SKM-1 treated with dmso at 0.1 percent for 144 hours (cell line): ENCODE measurements around the gene DPH2.

Experiments
- DNase-seq: peaks from one replicate; lab custom pipeline; 2025; ENCODE audit not compliant: unreplicated experiment; lab: John Stamatoyannopoulos, UW

DPH2 gene

DNA sequence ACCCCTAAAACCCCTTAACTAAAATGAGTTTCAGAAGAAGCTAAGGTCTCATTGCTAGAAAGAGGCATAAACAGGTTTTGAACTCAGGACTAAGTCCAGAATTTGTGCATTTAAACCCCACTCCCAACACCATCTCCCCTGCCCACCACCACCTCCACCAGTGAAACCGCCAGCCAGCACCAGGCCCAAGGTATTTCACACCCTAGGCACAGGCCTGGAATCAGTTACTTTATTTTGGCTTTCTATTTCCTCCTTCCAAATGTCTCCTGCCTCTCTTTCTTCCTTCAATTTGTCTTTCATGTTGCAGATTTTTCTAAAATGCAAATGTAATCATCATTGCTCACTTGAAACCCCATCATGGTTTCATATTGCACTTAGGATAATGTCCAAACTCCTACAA lies 24.9 kb upstream of the DPH2 start:
- DNase-seq, result no peak

DNA sequence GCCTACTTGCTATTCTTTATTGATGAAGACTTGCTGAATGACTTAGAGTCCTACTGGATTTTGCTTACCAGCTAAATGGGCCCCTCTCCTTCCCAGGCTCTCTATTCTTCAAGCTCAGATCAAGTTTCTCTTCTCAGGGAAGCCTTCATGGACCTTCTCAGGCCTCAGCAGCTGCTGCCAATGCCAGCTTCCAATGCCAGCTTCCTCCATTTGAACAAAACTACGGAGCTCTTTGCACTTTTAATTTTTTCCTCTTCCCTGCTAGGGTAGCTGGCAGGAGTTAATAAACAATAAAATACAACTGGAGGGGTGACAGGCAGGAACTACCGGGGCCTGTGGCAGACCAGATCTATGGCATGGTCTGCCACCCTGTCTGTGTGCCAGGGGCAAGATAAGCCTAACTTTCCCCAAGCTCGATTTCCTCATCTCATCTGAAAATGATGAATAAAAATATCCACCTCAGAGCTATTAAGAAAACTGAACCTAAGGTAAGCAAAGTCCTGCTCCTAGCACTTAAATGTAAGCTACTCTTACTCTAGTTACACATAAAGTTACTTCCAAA lies 24.1 kb upstream of the DPH2 start:
- no peak for DNase-seq

DNA sequence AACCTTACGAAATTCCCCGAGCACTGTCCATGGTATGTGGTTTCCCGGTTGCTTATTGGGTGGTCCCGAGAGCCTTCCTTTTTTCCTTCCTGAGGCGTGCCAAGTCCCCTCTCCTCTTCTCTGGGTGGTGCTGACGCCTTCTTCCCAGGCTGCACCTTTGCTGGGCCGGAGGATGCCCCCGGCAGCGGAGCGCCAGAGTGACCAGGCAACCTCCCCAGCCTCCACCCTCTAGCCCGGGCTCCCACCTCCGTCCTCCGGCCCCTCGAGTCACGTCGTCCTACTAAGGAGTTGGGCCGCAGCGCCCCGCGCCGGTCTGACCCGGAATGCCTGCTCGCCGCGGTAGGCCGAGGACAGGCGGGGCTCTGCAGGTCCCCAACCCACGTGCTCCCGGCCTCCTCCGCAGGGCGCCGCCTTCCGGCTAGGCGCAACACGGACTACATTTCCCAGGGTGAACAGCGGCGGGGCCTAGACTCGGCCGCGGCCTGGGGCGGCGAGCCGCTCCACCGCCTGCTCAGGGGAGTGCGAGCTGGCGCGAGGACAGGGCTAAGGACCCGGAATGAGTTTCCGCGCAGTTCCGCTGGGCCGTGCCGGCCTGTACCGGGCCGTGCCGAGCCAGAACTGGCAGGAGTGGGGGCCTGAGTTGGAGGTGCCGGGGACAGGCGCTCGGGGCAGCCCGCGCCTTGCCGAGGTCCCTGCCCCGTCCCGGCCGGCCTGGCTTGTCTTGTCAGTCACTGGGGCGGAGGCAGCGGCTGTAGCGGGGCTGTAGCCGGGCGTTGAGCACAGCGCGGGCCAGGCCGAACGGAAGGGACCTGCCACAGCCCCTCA lies 23.4 kb upstream of the DPH2 start, which contains the start of gene IPO13:
IPO13 (plus strand) TSS at position 715 of the 825 bp plus-strand sequence. CDS start 651 bp downstream, outside the sequence.
- DNase-seq, result peak; percentile 93

DNA sequence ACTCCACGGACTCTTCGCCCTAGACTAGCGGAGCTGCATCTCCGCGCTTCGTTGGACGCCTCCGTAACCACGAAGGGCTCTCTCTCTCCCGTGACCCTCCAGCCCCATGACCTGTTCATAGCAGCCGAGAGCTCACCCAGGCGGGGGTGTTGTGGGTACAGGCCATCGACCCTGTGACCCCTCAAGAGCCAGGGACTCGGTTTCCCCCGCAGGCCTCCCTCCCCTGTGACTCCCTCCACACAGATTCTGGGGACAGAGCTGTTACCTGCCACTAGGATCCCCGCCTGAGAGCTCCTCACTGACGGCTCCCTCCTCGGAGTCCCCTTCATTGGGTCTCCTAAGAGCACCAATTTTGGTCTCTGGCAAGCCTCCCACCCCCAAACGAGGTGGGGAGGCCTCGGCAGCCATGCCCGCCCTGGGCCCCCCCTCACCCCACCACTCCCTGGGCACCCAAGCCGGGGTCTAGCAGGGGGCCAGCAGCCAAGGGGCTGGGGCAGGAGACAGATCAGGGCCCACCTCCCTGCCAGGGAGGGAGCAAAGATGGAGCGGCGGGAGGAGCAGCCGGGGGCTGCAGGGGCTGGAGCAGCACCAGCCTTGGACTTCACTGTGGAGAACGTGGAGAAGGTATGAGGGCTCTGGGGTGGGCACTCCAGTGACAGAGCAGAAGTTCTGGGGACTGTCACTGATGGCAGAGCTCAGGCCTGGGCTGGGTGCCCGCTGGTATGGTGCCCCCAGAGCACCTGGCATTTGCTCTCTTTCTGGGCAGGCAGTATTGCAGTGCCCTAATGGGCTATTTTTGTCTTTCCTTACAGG lies 22.5 kb upstream of the DPH2 start:
- no peak for DNase-seq

DNA sequence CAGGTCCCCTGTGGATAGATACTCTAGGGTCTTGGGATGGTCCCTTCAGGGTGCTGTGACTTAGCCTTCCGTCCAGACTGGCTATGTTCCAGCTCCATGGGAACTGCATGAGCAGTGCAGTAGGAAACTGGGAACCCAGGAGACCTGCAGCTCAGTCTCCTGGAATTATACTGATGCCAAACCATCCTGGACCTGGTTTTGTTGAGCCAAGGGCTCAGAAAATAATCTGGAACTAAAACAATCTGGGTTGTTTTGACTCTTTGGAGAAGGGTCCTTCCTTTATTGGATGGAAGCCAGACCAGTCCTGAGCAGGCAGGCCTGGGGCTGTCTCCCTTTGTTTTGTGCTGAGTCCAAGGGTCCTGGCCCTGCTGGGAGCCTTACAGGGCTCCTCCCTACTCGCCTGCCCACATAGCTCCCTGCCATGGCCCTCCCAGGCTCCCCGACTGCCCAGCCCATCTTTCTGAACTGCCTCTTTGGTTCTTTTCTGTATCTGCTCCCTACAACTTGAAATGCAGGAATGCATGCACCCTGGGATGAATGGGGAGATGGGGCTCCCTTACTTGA lies 21.9 kb upstream of the DPH2 start:
- DNase-seq, result no peak

DNA sequence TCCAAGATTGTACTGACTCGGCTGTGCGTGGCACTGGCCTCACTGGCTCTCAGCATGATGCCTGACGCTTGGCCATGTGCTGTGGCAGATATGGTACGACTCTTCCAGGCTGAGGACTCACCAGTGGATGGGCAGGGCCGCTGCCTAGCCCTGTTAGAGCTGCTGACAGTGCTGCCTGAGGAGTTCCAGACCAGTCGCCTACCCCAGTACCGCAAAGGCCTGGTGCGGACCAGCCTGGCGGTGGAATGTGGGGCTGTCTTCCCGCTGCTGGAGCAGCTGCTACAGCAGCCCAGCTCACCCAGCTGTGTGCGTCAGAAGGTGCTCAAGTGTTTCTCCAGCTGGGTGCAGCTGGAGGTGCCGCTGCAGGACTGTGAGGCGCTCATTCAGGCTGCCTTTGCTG lies 20.1 kb upstream of the DPH2 start:
- DNase-seq, result no peak

DNA sequence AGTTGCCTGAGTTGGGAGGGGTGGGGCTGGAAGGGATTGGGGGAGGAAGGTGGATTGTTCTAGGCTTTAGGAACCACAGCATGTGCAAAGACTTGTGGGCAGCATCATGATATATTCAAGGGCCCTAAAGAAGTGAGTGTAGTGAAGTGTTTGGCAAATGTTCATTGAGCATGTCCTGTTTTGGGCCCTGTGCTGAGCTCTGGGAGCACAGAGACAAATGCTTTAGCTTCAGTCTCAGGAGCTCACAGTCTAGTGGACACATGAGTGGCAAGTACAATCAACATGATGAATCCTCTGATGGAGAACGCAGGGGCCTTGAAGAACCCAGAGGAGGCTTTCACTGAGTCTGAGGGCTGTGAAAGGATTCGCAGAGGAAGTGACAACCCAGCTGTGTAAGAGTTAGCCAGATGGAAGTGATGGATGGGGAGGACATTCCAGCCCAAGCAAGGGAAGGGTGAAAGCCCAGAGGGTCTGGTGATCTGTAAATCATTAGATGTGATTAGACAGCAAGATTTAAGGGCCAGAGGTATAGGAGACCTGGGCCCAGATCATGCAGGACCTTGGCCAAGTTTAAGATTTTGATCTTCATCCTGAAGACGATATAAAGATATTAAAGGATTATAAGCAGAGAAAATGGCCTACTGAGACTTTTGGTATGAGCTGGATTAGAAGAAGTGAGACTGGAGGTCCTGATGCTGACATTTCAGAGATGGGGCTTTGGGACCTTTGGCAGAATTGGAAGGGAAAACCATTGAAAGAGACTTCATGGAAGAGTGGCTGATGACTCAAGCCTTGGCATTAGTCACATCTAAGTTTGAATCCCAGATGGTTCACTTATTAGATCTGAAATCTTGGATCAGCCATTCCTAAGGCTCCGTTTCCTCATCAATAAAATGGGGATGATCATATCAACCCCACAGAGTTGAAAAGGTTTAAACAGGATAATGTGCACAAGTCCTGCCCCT lies 18.5 kb upstream of the DPH2 start:
- no peak for DNase-seq

DNA sequence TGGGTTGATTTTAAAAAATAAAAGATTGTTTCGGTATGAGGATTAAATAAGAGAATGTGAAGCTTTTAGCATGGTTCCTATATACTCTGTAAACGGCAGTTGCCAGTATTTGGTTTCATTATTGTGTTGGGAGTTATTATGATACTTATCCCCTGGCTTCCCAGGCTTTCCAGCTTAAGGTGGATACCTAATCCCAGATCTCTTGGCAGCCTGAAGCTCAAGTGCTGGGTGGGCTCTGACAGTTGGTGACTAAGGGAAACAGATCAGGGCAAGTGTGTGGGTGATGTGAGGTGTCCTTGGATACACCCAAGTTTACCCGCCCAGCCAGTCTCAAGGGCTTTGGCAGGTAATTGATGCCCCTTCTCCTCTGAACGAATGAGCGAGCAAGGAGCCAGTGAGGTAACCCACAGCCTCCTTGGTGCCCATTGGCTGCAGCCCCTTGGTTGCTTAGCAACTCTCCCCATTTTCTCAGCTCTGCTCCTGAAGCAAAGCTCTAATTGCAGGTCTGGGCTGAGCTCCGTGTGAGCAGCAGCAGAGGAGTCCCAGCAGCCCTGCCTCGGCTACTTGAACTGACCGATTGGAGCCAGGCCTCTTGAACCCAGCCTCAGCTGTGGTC lies 17.0 kb upstream of the DPH2 start:
- DNase-seq, result no peak

DNA sequence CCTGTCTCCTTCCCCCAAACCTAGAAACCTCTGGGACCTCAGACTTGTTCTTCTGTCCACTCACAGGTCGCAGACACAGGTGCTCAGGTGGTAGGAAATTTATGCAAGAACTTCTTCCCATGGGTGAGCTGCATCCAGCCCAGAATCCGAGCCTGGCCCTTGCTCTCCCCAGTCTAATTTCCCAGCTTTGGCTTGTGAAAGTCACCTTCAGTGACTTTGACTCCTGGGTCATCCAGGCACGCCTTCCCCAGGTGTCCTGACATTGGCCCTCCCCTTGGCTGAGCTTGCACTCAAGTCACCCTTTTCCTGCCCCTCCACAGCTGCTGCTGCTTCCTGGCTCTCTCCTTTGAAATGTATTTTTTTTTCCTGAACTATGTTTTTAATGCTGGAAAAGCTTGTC lies 16.4 kb upstream of the DPH2 start:
- DNase-seq, result no peak

DNA sequence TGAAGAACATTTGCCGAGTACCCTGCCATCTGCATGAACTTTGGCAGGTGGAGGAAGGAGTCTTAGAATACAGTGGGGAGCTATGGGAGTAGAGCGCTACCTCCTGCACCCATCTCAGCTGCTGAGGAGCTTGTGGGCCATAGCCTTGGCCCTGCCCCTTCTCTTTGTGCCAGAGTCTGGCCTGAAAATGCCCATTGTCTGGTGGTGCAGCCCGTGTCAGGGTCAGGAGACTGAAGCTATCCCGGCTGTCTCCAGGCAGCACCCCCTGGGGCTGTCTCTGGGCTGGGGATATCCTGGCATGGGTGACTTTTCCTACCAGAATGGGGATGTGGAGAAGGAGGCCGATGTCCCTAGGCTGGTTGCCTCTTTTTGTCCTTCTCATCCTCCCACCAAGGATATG lies 15.8 kb upstream of the DPH2 start:
- no peak for DNase-seq

DNA sequence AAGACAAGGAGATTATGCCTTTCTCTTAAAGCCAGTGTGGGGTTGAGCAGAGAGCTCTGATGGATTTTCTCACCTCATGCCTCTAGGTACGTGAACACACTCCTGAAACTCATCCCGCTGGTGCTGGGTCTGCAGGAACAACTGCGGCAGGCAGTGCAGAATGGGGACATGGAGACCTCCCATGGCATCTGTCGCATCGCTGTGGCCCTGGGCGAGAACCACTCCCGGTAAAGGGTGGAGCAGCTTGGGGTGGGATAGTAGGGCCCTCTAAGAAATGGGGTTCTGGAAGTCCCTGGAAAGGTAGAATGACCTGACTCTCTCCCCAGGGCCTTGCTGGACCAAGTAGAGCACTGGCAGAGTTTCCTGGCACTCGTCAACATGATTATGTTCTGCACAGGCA lies 13.6 kb upstream of the DPH2 start:
- DNase-seq, result no peak

DNA sequence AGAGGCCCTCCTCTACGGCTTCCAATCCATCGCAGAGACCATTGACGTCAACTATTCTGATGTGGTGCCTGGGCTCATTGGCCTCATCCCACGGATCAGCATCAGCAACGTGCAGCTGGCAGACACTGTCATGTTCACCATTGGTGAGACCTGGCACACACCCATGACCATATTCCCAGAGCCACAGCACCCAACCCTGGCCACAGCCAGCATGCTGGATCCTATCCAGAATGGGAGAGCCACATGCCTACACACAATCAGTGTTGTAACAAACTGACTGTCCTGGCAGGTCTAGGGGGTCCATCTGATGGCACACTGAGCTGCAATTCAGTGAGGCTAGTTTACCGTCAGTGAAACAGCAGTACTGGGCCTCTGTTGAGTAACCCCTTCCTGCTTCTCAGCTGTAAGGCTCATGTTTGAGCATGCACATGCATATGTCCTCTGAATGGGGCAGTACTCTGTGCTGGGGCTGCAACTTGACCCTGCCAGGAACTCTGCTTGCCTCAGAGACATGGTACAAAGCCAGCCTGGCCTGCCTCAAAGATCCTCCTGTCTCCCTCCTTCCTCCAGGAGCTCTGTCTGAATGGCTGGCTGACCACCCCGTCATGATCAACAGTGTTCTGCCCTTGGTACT lies 12.3 kb upstream of the DPH2 start:
- no peak for DNase-seq

DNA sequence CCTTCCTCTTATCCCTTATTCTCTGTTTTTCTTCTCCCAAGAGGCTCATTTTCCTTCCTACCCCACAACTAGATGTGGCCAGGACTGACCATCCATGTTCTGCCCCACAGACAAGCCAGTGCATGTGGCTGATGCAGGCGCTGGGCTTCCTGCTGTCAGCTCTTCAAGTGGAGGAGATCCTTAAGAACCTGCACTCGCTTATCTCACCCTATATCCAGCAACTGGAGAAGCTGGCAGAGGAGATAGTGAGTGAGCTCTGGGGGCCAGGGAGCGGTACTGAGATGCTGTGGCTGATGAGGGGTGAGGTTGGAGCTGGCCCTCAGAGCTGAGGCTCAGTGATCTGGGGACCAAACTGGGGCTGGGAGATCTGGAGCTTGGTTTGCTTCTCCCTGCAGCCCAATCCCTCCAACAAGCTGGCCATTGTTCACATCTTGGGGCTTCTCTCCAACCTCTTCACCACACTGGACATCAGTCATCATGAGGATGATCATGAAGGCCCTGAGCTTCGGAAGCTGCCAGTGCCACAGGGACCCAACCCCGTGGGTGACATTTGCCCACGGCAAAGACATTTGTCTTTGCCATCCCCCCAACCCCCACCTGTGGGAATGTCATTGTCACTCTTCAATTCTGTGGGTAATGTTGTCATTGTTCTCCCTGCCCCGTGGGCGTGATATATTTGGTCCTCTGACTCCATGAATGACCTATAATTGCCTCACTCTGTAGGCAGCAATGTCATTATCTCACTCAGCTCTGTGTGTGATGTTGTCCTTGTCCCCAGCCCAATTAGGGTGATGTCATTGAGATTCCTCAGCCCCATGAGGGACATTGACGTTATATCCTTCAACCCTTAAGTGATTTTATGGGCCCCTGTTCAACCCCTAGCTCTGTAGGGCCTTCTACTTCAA lies 11.2 kb upstream of the DPH2 start:
- DNase-seq, result no peak

DNA sequence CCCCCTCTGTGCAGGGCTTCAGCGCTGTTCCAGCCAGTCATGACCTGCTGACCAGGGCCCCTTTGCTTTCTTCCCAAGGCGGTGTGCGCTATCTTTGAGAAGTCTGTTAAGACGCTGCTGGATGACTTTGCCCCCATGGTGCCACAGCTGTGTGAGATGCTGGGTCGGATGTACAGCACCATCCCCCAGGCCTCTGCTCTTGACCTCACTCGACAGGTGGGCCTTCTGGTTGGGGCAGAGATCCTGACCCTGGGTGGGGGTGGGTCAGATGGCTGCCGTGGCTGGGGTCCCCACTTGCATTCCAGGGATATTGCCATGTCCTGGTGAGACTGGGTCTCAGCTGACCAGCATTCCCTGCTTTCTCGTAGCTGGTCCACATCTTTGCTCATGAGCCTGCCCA lies 9.0 kb upstream of the DPH2 start:
- no peak for DNase-seq

DNA sequence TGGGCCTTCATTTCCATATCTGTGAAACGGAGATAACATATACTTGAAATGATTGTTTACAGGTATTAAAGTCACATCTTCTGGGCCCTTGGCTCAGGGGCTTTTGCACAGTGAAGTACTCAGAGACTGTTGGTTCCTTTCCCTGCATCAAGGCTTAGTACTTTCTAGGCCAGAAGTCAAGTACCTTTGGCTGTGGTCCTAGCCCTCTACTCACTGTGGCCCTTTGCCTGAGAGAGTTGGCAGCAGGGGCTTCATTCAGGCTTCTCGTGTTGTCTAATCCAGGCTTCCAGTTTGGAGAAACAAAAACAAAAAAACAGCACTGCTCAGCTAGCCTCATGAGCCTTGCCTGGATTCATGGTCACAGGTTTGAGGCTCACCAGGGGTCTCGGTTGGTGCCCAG lies 8.1 kb upstream of the DPH2 start:
- DNase-seq, result no peak

DNA sequence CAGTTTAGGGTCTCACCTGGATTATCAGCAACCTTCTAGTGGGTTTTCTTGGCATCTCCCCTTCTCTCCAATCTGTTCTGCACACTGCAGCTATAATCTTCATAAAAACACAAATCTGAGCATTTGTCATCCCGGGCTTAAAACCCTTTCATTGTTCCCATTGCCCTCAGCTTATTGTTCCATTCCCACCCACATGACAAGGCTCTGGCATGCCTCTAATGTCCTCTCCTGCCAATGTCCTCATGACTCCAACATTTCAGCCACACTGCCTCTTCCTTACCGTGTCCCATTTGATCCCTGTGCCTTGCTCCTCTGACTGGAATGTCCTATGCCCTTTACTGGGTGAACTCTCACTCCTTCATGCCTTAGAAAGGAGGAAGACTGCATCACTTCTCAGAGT lies 7.5 kb upstream of the DPH2 start:
- no peak for DNase-seq

DNA sequence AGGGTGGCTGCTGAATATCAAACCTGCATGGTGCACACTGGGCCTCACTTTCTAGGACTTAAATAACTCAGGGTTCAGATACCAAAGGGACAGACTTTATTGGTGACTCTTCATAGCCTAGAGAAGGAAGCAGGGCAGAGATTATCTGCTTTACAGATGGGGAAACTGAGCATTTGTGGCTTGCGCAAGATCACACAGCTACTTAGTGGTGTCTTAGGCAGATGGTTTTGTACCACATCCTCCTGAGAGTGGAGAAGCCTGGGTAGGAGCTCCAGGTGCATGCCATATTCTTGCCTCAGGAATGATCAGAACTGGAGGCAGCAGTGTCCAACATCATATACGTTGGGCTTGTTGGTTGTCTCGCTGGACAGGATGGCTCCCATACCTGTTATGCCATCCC lies 6.8 kb upstream of the DPH2 start:
- DNase-seq, result no peak

DNA sequence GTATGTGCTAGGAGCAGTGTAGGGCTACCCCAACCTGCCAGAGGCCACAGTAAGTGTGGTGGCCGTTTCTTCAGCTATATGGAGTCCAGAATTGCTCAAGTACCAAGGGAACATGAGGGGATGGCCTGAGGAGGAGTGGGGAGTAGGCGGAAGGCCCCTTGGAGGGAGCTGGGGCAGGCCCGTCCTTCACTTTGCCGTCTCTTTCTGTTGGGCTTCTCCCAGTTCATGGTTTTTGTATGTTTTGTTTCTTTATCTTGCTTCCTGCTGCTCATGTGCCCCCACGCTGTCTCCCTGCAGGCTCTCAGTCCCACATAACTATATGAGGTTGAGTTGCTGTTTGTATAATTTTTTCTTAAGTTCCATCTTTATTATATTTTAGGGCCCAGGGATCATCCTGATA lies 5.9 kb upstream of the DPH2 start:
- DNase-seq, result no peak

DNA sequence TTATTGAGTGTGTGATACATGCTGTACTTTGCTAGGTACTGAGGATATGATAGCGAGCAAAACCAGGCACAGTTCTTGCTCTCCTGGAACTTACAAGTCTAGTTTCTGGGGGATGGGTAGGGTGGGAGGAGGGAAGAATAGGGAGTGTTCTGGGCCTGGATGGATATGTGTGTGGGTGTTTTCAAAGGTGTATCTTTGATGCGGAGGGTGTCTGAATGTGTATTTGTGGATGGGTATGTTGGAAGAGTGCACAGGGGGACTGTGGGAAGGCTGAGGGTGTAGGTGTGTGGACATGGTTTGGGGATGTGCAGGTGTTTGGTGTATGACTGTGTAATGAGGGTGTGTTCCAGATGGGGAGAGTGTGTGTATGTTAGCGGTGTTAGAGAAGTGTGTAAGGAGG lies 4.5 kb upstream of the DPH2 start:
- DNase-seq, result no peak
